Measurements from ENCODE around the gene PCDHGC5.
A peak's percentile ranks its signal among the peaks of the same experiment; 100 is the strongest.

Gene PCDHGC5

GRCh38 chr5:141488591-141489561 lies at the start of gene PCDHGC5:
Gene PCDHGC5 (plus strand): TSS chr5:141489081. CDS start chr5:141489241, 160 bp downstream.
- no peak for DNase-seq

GRCh38 chr5:141439411-141440141 lies 49.3 kb upstream of the PCDHGC5 start:
- no peak for DNase-seq

- no peak for DNase-seq
These were observed 48.5 kb upstream of the PCDHGC5 start for GRCh38 chr5:141440341-141440740.

GRCh38 chr5:141441571-141442170 lies 47.2 kb upstream of the PCDHGC5 start:
- DNase-seq: no peak

- DNase-seq: no peak
These were observed 23.5 kb upstream of the PCDHGC5 start for GRCh38 chr5:141465351-141465750.

GRCh38 chr5:141475625-141476131 lies 13.2 kb upstream of the PCDHGC5 start, which contains the start of gene PCDHGC3:
Gene PCDHGC3 (plus strand): TSS chr5:141475966. CDS start chr5:141476117, 151 bp downstream.
- peak; percentile 50 for DNase-seq

- no peak for DNase-seq
These were observed 12.6 kb upstream of the PCDHGC5 start for GRCh38 chr5:141476132-141476911.

- no peak for DNase-seq
These were observed 11.8 kb upstream of the PCDHGC5 start for GRCh38 chr5:141477044-141477575.

- DNase-seq: no peak
These were observed 11.1 kb upstream of the PCDHGC5 start for GRCh38 chr5:141477815-141478214.

GRCh38 chr5:141478321-141478945 lies 10.4 kb upstream of the PCDHGC5 start:
- DNase-seq: no peak

- DNase-seq: no peak
These were observed 9.1 kb upstream of the PCDHGC5 start for GRCh38 chr5:141479776-141480175.

GRCh38 chr5:141483902-141484301 lies 5.0 kb upstream of the PCDHGC5 start:
- DNase-seq: no peak

GRCh38 chr5:141484310-141484640 lies 4.6 kb upstream of the PCDHGC5 start:
- DNase-seq: no peak

- no peak for DNase-seq
These were observed 4.1 kb upstream of the PCDHGC5 start, which contains the start of gene PCDHGC4 for GRCh38 chr5:141484641-141485311. Gene PCDHGC4 (plus strand): TSS chr5:141485030. CDS start chr5:141485174, 144 bp downstream.

- DNase-seq: no peak
These were observed 3.4 kb upstream of the PCDHGC5 start for GRCh38 chr5:141485321-141486055.

GRCh38 chr5:141486091-141486490 lies 2.8 kb upstream of the PCDHGC5 start:
- DNase-seq: no peak

- DNase-seq: no peak
These were observed 1.8 kb upstream of the PCDHGC5 start for GRCh38 chr5:141487131-141487530.

- no peak for DNase-seq
These were observed 960 bp downstream of the PCDHGC5 start for GRCh38 chr5:141489841-141490240.

GRCh38 chr5:141490271-141490670 lies 1.4 kb downstream of the PCDHGC5 start:
- DNase-seq: no peak

GRCh38 chr5:141490771-141491170 lies 1.9 kb downstream of the PCDHGC5 start:
- DNase-seq: no peak
